ENCODE data around the gene ADGRG6.
A peak's percentile ranks its signal among the peaks of the same experiment; 100 is the strongest.

GRCh38 chr6:142323377-142323776 is 21.6 kb downstream of the ADGRG6 start:
- no peak for TF ChIP-seq POLR2AphosphoS5 (IDR thresholded peaks at IDR 0.05)
- TF ChIP-seq CTCF (IDR thresholded peaks at IDR 0.05), result no peak
- TF ChIP-seq POLR2A (IDR thresholded peaks at IDR 0.05), result no peak
- peak in 1 of 4 donors; percentile 13 for TF ChIP-seq EP300 (IDR thresholded peaks at IDR 0.05)

Measured in upper lobe of left lung (tissue), 4 donors.